ENCODE results near the gene MAN2A1.
"Not testable (repeated sequence)": the region's sequence is repeated elsewhere in the genome, so short reads cannot be mapped to it uniquely, and the experiment has no call there.

MAN2A1 gene

GRCh38 chr5:109819878-109820277 lies 130.2 kb downstream of the MAN2A1 start:
- no peak for TF ChIP-seq POLR2A (IDR thresholded peaks at IDR 0.05; ENCODE audit: low read depth, low read length)
- DNase-seq (ENCODE audit: insufficient read length, low spot score) (no peak), FAIRE-seq (no peak)

- no peak for FAIRE-seq
- TF ChIP-seq POLR2A (IDR thresholded peaks at IDR 0.05; ENCODE audit: low read depth, low read length) = no peak
- peak; percentile 12 for DNase-seq (ENCODE audit: insufficient read length, low spot score)
Measured at GRCh38 chr5:109823597-109823996, 133.9 kb downstream of the MAN2A1 start.

GRCh38 chr5:109825450-109825849 lies 135.7 kb downstream of the MAN2A1 start:
- DNase-seq (ENCODE audit: insufficient read length, low spot score) = no peak

GRCh38 chr5:109826426-109826825 lies 136.7 kb downstream of the MAN2A1 start:
- FAIRE-seq (peak; percentile 57), DNase-seq (ENCODE audit: insufficient read length, low spot score) (peak; percentile 18)
- TF ChIP-seq POLR2A (IDR thresholded peaks at IDR 0.05; ENCODE audit: low read depth, low read length) = no peak

More at GRCh38 chr5:109825450-109825849, 135.7 kb downstream of the MAN2A1 start:
- no peak for TF ChIP-seq POLR2A (IDR thresholded peaks at IDR 0.05; ENCODE audit: low read depth, low read length)
- no peak for FAIRE-seq

GRCh38 chr5:109829331-109829730 lies 139.6 kb downstream of the MAN2A1 start:
- FAIRE-seq = no peak
- TF ChIP-seq POLR2A (IDR thresholded peaks at IDR 0.05; ENCODE audit: low read depth, low read length) = no peak
- no peak for DNase-seq (ENCODE audit: insufficient read length, low spot score)

GRCh38 chr5:109830955-109831502 lies 141.3 kb downstream of the MAN2A1 start:
- no peak for DNase-seq (ENCODE audit: insufficient read length, low spot score)
- no peak for TF ChIP-seq POLR2A (IDR thresholded peaks at IDR 0.05; ENCODE audit: low read depth, low read length)
- FAIRE-seq = peak; percentile 79

- not testable (repeated sequence) for DNase-seq (ENCODE audit: insufficient read length, low spot score); FAIRE-seq
Measured at GRCh38 chr5:109832207-109833188, 142.8 kb downstream of the MAN2A1 start.

GRCh38 chr5:109833946-109834345 lies 144.2 kb downstream of the MAN2A1 start:
- FAIRE-seq = no peak
- TF ChIP-seq POLR2A (IDR thresholded peaks at IDR 0.05; ENCODE audit: low read depth, low read length) = no peak
- no peak for DNase-seq (ENCODE audit: insufficient read length, low spot score)

- no peak for DNase-seq (ENCODE audit: insufficient read length, low spot score)
- no peak for TF ChIP-seq POLR2A (IDR thresholded peaks at IDR 0.05; ENCODE audit: low read depth, low read length)
- FAIRE-seq = no peak
Measured at GRCh38 chr5:109836280-109836679, 146.6 kb downstream of the MAN2A1 start.

GRCh38 chr5:109837231-109837861 lies 147.6 kb downstream of the MAN2A1 start:
- DNase-seq (ENCODE audit: insufficient read length, low spot score) = no peak
- no peak for FAIRE-seq
- TF ChIP-seq POLR2A (IDR thresholded peaks at IDR 0.05; ENCODE audit: low read depth, low read length) = no peak

GRCh38 chr5:109838157-109838556 lies 148.4 kb downstream of the MAN2A1 start:
- FAIRE-seq = no peak

GRCh38 chr5:109844148-109844547 lies 154.4 kb downstream of the MAN2A1 start:
- FAIRE-seq (no peak), DNase-seq (ENCODE audit: insufficient read length, low spot score) (no peak)
- no peak for TF ChIP-seq POLR2A (IDR thresholded peaks at IDR 0.05; ENCODE audit: low read depth, low read length)

More at GRCh38 chr5:109838157-109838556, 148.4 kb downstream of the MAN2A1 start:
- DNase-seq (ENCODE audit: insufficient read length, low spot score) = no peak
- no peak for TF ChIP-seq POLR2A (IDR thresholded peaks at IDR 0.05; ENCODE audit: low read depth, low read length)

- TF ChIP-seq POLR2A (IDR thresholded peaks at IDR 0.05; ENCODE audit: low read depth, low read length) = no peak
- FAIRE-seq (peak; percentile 64), DNase-seq (ENCODE audit: insufficient read length, low spot score) (no peak)
Measured at GRCh38 chr5:109844695-109845094, 155.0 kb downstream of the MAN2A1 start.

- DNase-seq (ENCODE audit: insufficient read length, low spot score) = no peak
- TF ChIP-seq POLR2A (IDR thresholded peaks at IDR 0.05; ENCODE audit: low read depth, low read length) = no peak
- FAIRE-seq = no peak
Measured at GRCh38 chr5:109848130-109848529, 158.4 kb downstream of the MAN2A1 start.
